Neural cell (in vitro differentiated cells): ENCODE measurements around the gene RCHY1. TPM values are rescaled to one million over a fixed set of nuclear protein-coding genes. Genes with fewer than 3 reads are reported as not detected.
"Not testable (repeated sequence)": the region's sequence is repeated elsewhere in the genome, so short reads cannot be mapped to it uniquely, and the experiment has no call there.

Source experiments
- H2AFZ ChIP-seq: fragments of 200-600, 300-800 bp; sonication (generic), shearing (Covaris generic); 2 replicates; pipeline ENCODE4 v1.6.0; 2014; ENCODE audit warnings: low read depth, mild to moderate bottlenecking, antibody characterized with exemption, low read length, moderate library complexity
- H3F3A ChIP-seq: fragments of 200-600 bp; shearing (Covaris generic); 2 replicates; pipeline ENCODE4 v1.6.1; 2016; ENCODE audit warnings: mild to moderate bottlenecking, moderate library complexity, mixed read lengths, antibody characterized with exemption, low read length; ENCODE audit not compliant: insufficient read depth, poor library complexity, severe bottlenecking
- H3K27ac ChIP-seq: fragments of 200-600, 300-800 bp; sonication (generic), shearing (Covaris generic); 2 replicates; pipeline ENCODE4 v1.5.1; 2014; ENCODE audit warnings: mild to moderate bottlenecking, low read length, moderate library complexity
- H3K27me3 ChIP-seq: fragments of 300-800, 200-600 bp; sonication (generic), shearing (Covaris generic); 2 replicates; pipeline ENCODE4 v1.6.0; 2014; ENCODE audit warnings: mild to moderate bottlenecking, low read depth, low read length, moderate library complexity; ENCODE audit not compliant: insufficient read depth
- H3K36me3 ChIP-seq: fragments of 300-800, 200-600 bp; sonication (generic), shearing (Covaris generic); 2 replicates; pipeline ENCODE4 v1.5.1; 2014; ENCODE audit warnings: mild to moderate bottlenecking, antibody characterized with exemption, low read length, moderate library complexity; ENCODE audit not compliant: insufficient read depth
- H3K4me2 ChIP-seq: fragments of 300-800, 200-600 bp; sonication (generic), shearing (Covaris generic); 2 replicates; pipeline ENCODE4 v1.6.0; 2014; ENCODE audit warnings: mild to moderate bottlenecking, low read length
- H3K4me3 ChIP-seq: fragments of 300-800, 200-600 bp; sonication (generic), shearing (Covaris generic); 2 replicates; pipeline ENCODE4 v1.5.1; 2014; ENCODE audit warnings: mild to moderate bottlenecking, low read length, moderate library complexity
- H3K79me2 ChIP-seq: fragments of 200-600 bp; shearing (Covaris generic); replicated peaks from 2 replicates; pipeline ENCODE4 v1.6.0; 2014; ENCODE audit warnings: mild to moderate bottlenecking, low read length, moderate library complexity; ENCODE audit not compliant: insufficient read depth
- H3K9ac ChIP-seq: fragments of 300-800, 200-600 bp; sonication (generic), shearing (Covaris generic); 2 replicates; pipeline ENCODE4 v1.6.1; 2016; ENCODE audit warnings: mild to moderate bottlenecking, low read length, mixed read lengths
- H3K9me2 ChIP-seq: fragments of 200-600 bp; shearing (Covaris generic); 2 replicates; pipeline ENCODE4 v1.6.1; 2016; ENCODE audit warnings: mild to moderate bottlenecking, low read length, mixed read lengths; ENCODE audit not compliant: insufficient read depth
- H3K9me3 ChIP-seq: fragments of 200-600, 300-800 bp; sonication (generic), shearing (Covaris generic); 2 replicates; pipeline ENCODE4 v1.6.1; 2016; ENCODE audit warnings: mild to moderate bottlenecking, mixed run types, low read length, moderate library complexity, mixed read lengths
- H4K20me1 ChIP-seq: fragments of 200-600 bp; shearing (Covaris generic); 2 replicates; pipeline ENCODE4 v1.6.1; 2016; ENCODE audit warnings: mild to moderate bottlenecking, mixed run types; ENCODE audit not compliant: insufficient read depth
- EP300 ChIP-seq: fragments of 450-650 bp; conservative IDR thresholded peaks from 2 replicates; pipeline ENCODE4 v1.6.1; 2014; ENCODE audit warnings: antibody characterized with exemption, mild to moderate bottlenecking, moderate library complexity; ENCODE audit not compliant: poor library complexity, severe bottlenecking
- EZH2 ChIP-seq: fragments of 200-600, 300-800 bp; shearing (Covaris generic), sonication (generic); IDR thresholded peaks from 2 replicates; pipeline ENCODE4 v1.6.1; 2014; ENCODE audit warnings: antibody characterized with exemption, low read length, borderline replicate concordance, mild to moderate bottlenecking; ENCODE audit not compliant: insufficient read depth, poor library complexity, severe bottlenecking
- MXI1 ChIP-seq: fragments of 450-650 bp; conservative IDR thresholded peaks from 2 replicates; pipeline ENCODE4 v1.6.1; 2014; ENCODE audit warnings: antibody characterized with exemption, mild to moderate bottlenecking; ENCODE audit not compliant: poor library complexity, severe bottlenecking
- POLR2AphosphoS5 ChIP-seq: IDR thresholded peaks from 2 replicates; pipeline ENCODE4 v1.6.1; 2012
- RAD21 ChIP-seq: fragments of 450-650 bp; conservative IDR thresholded peaks from 2 replicates; pipeline ENCODE4 v1.6.1; 2014; ENCODE audit warnings: antibody characterized with exemption, mild to moderate bottlenecking, moderate library complexity
- SMC3 ChIP-seq: fragments of 450-650 bp; conservative IDR thresholded peaks from 2 replicates; pipeline ENCODE4 v1.6.1; 2014; ENCODE audit warnings: antibody characterized with exemption, mild to moderate bottlenecking, moderate library complexity; ENCODE audit not compliant: poor library complexity
- TAF1 ChIP-seq: IDR thresholded peaks from 2 replicates; pipeline ENCODE4 v1.6.1; 2012; ENCODE audit warnings: low read depth
- polyA plus RNA-seq: library from polyadenylated mRNA; depleted of rRNA; stranded (reverse); fragments of >200 nt; gene quantifications from 2 replicates; pipeline ENCODE4 v1.2.3, GENCODE V29; 2014
- TF ChIP-seq, protein P1 (sequence below): fragments of 450-650 bp; IDR thresholded peaks from 2 replicates; pipeline ENCODE4 v1.5.1; 2014; ENCODE audit warnings: antibody characterized with exemption, mild to moderate bottlenecking, moderate library complexity; ENCODE audit not compliant: poor library complexity, severe bottlenecking
- TF ChIP-seq, protein P2 (sequence below): IDR thresholded peaks from 2 replicates; pipeline ENCODE4 v1.6.1; 2012; ENCODE audit warnings: borderline replicate concordance

The RCHY1 gene
- polyA plus RNA-seq, 1 donor from 2014 or later = 70.6 TPM

DNA sequence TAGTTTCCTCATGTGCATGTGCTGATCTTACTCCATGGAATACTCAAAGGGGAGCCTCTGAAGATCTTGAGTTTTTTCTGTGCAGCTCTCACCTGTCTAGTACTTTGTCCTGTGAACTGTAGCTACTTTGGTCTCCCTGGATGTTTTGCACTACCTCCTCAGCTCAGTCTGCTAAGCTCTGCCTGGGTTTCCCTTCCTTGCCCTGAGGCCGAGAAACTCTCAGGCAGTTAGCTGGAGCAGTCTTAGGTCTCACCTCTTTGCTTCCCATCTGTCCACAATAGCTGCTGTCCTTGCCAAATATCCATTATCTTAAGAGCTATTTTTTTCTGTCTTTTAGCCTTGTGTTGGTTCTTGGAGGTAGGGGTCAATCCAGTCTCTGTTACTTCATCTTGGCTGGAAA lies 11.7 kb upstream of the RCHY1 start:
- Histone ChIP-seq H3K4me3 (no peak overlapping the region), H3K4me2 (no peak overlapping the region), H3K9me3 (no peaks in the 10 kb centered on the region), H4K20me1 (no peaks in the 10 kb centered on the region), H3K9ac (no peak overlapping the region), H3K9me2 (no peaks in the 10 kb centered on the region), H3K27me3 (no peaks in the 10 kb centered on the region), H3K79me2 (peaks cover 6% of the 10 kb centered on the region), H3K36me3 (peaks cover 17% of the 10 kb centered on the region), H3F3A (no peaks in the 10 kb centered on the region), H3K27ac (no peak overlapping the region), H2AFZ (no peak overlapping the region)
- TF ChIP-seq TAF1 (no peak), POLR2AphosphoS5 (no peak), EP300 (no peak), SMC3 (no peak), MXI1 (no peak), EZH2 (no peak), RAD21 (no peak)
- TF ChIP-seq, protein P1, sequence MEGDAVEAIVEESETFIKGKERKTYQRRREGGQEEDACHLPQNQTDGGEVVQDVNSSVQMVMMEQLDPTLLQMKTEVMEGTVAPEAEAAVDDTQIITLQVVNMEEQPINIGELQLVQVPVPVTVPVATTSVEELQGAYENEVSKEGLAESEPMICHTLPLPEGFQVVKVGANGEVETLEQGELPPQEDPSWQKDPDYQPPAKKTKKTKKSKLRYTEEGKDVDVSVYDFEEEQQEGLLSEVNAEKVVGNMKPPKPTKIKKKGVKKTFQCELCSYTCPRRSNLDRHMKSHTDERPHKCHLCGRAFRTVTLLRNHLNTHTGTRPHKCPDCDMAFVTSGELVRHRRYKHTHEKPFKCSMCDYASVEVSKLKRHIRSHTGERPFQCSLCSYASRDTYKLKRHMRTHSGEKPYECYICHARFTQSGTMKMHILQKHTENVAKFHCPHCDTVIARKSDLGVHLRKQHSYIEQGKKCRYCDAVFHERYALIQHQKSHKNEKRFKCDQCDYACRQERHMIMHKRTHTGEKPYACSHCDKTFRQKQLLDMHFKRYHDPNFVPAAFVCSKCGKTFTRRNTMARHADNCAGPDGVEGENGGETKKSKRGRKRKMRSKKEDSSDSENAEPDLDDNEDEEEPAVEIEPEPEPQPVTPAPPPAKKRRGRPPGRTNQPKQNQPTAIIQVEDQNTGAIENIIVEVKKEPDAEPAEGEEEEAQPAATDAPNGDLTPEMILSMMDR = no peak
- TF ChIP-seq, protein P2, sequence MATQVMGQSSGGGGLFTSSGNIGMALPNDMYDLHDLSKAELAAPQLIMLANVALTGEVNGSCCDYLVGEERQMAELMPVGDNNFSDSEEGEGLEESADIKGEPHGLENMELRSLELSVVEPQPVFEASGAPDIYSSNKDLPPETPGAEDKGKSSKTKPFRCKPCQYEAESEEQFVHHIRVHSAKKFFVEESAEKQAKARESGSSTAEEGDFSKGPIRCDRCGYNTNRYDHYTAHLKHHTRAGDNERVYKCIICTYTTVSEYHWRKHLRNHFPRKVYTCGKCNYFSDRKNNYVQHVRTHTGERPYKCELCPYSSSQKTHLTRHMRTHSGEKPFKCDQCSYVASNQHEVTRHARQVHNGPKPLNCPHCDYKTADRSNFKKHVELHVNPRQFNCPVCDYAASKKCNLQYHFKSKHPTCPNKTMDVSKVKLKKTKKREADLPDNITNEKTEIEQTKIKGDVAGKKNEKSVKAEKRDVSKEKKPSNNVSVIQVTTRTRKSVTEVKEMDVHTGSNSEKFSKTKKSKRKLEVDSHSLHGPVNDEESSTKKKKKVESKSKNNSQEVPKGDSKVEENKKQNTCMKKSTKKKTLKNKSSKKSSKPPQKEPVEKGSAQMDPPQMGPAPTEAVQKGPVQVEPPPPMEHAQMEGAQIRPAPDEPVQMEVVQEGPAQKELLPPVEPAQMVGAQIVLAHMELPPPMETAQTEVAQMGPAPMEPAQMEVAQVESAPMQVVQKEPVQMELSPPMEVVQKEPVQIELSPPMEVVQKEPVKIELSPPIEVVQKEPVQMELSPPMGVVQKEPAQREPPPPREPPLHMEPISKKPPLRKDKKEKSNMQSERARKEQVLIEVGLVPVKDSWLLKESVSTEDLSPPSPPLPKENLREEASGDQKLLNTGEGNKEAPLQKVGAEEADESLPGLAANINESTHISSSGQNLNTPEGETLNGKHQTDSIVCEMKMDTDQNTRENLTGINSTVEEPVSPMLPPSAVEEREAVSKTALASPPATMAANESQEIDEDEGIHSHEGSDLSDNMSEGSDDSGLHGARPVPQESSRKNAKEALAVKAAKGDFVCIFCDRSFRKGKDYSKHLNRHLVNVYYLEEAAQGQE = no peak

DNA sequence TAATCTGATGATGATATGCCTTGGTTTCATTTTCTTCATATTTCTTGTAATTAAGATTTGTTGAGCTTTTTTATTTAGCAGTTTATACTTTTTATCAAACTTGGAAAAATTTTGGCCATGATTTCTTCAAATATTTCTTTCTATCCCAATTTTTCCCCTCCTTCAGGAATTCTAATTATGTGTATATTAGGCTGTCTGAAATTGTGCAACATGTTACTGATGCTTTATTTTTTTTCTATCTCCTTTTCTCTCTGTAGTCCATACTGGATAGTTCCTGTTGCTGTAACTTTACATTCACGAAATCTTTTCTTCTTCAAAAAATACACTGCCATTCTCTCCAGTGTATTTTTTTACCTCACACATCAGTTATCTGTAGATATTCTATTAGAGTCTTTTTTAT lies 10.9 kb upstream of the RCHY1 start:
- Histone ChIP-seq H3K27ac (no peak overlapping the region), H3K36me3 (peaks cover 11% of the 10 kb centered on the region), H3F3A (no peaks in the 10 kb centered on the region), H3K9ac (no peak overlapping the region), H3K4me3 (no peak overlapping the region), H3K4me2 (no peak overlapping the region), H4K20me1 (no peaks in the 10 kb centered on the region), H2AFZ (no peak overlapping the region), H3K79me2 (peaks cover 9% of the 10 kb centered on the region), H3K9me3 (no peaks in the 10 kb centered on the region), H3K27me3 (no peaks in the 10 kb centered on the region), H3K9me2 (no peaks in the 10 kb centered on the region)
- TF ChIP-seq MXI1 (no peak), TAF1 (no peak), RAD21 (no peak), EP300 (no peak)
- TF ChIP-seq, protein P2 = no peak
- TF ChIP-seq, protein P1 = no peak

DNA sequence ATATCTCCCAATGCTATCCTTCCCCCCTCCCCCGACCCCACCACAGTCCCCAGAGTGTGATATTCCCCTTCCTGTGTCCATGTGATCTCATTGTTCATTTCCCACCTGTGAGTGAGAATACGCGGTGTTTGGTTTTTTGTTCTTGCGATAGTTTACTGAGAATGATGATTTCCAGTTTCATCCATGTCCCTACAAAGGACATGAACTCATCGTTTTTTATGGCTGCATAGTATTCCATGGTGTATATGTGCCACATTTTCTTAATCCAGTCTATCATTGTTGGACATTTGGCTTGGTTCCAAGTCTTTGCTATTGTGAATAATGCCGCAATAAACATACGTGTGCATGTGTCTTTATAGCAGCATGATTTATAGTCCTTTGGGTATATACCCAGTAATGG lies 5.2 kb upstream of the RCHY1 start:
- H3K36me3 ChIP-seq, H3K9me2 ChIP-seq, H3K27me3 ChIP-seq, H3K9me3 ChIP-seq, H2AFZ ChIP-seq, H3K4me3 ChIP-seq, H4K20me1 ChIP-seq, H3F3A ChIP-seq, H3K9ac ChIP-seq, H3K4me2 ChIP-seq, H3K27ac ChIP-seq: not testable (repeated sequence)
- peaks cover 29% of the 10 kb centered on the region for H3K79me2 ChIP-seq
